KMS-11 (cell line): Measurements from ENCODE around the gene GLYR1.

Experiments
- H2AFZ ChIP-seq: fragments of 200-600 bp; sonication (generic); 2 replicates; pipeline ENCODE4 v1.6.1; 2016; ENCODE audit warnings: antibody characterized with exemption, mixed run types, low read depth
- H3K27ac ChIP-seq: fragments of 200-600 bp; sonication (generic); 2 replicates; pipeline ENCODE4 v1.6.1; 2016; ENCODE audit warnings: mild to moderate bottlenecking, mixed run types
- H3K27me3 ChIP-seq: fragments of 200-600 bp; sonication (generic); 2 replicates; pipeline ENCODE4 v1.6.1; 2017; ENCODE audit warnings: mild to moderate bottlenecking, low read depth, mixed run types, moderate library complexity; ENCODE audit not compliant: insufficient read depth
- H3K36me3 ChIP-seq: fragments of 200-600 bp; sonication (generic); 2 replicates; pipeline ENCODE4 v1.6.1; 2017; ENCODE audit warnings: mild to moderate bottlenecking, mixed run types; ENCODE audit not compliant: insufficient read depth
- H3K4me1 ChIP-seq: fragments of 200-600 bp; sonication (generic); 2 replicates; pipeline ENCODE4 v1.6.1; 2016; ENCODE audit warnings: mild to moderate bottlenecking, low read depth, mixed run types; ENCODE audit not compliant: poor library complexity, severe bottlenecking
- H3K4me2 ChIP-seq: fragments of 200-600 bp; sonication (generic); 2 replicates; pipeline ENCODE4 v1.7.0; 2016; ENCODE audit warnings: mild to moderate bottlenecking, mixed run types
- H3K4me3 ChIP-seq: fragments of 200-600 bp; sonication (generic); IDR thresholded peaks from 2 replicates; pipeline ENCODE4 v1.6.1; 2017; ENCODE audit warnings: low read depth, low read length, mixed read lengths; ENCODE audit not compliant: insufficient read depth
- H3K79me2 ChIP-seq: fragments of 200-600 bp; sonication (generic); 2 replicates; pipeline ENCODE4 v1.6.1; 2016; ENCODE audit warnings: low read depth, mixed run types; ENCODE audit not compliant: insufficient read depth
- H3K9ac ChIP-seq: fragments of 200-600 bp; sonication (generic); 2 replicates; pipeline ENCODE4 v1.6.1; 2016; ENCODE audit warnings: mild to moderate bottlenecking, mixed run types
- H4K20me1 ChIP-seq: fragments of 200-600 bp; sonication (generic); 2 replicates; pipeline ENCODE4 v1.6.1; 2016; ENCODE audit warnings: mild to moderate bottlenecking, mixed run types; ENCODE audit not compliant: insufficient read depth
- CTCF ChIP-seq: fragments of 200-600 bp; sonication (generic); conservative IDR thresholded peaks from 2 replicates; pipeline ENCODE4 v1.6.1; 2017; ENCODE audit warnings: low read depth, mild to moderate bottlenecking, antibody characterized with exemption, low read length, moderate library complexity, mixed read lengths

Gene GLYR1

GRCh38 chr16:4805231-4805630 is 41.9 kb downstream of the GLYR1 start:
- Histone ChIP-seq H3K4me3 (no peak overlapping the region), H2AFZ (no peak overlapping the region), H3K4me1 (peaks cover 13% of the 10 kb centered on the region), H4K20me1 (no peaks in the 10 kb centered on the region), H3K36me3 (peaks cover 8% of the 10 kb centered on the region; the same call in 1 of the 2 replicates), H3K27ac (no peak overlapping the region), H3K4me2 (no peak overlapping the region), H3K9ac (no peak overlapping the region), H3K27me3 (no peaks in the 10 kb centered on the region), H3K79me2 (no peaks in the 10 kb centered on the region)
- TF ChIP-seq CTCF = no peak

DNA sequence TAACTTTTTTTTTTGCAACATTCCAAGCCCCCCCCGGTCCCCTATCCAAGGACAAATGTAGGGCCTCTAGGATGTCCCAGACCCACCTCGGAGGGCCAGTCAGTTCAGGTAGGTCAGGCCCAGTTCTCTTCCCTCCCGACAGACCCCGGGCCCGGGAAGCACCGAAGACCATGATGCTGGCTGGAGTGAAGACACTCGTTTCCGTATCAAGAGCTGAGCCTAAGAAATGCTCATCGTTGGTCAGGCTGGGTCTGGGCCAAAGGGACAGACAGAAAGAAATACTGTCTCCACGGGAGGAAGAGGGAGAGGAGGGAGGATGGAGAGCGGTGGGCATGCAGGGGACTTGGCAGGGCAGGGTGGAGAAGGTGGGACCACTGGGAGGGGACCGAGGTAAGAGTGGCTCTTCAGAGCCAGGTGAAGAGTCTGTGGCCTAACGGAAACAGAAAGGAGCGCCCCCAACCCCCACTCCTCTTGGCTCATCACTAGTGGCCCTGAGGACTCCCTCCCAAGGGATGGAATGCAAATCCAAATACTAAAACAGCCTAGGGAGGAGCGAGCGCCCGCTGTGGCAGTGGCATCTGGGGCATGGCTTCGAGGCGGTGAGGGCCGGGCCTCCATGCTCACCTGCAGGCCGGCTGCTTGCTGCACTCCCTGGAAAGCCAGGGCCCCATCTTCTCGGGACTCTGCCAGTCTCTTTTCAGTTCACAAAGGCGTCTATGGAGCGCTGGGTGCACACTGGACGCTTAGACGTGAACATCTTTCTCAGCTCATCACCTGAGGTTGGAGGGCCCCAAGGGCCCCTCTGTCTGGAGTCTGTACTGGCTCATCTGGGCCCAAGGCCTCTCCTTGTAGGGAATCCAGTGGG is 43.0 kb downstream of the GLYR1 start:
- no peak for TF ChIP-seq CTCF
- peaks cover 8% of the 10 kb centered on the region; the same call in 1 of the 2 replicates for H3K36me3 ChIP-seq
- H3K4me1 ChIP-seq = peaks cover 13% of the 10 kb centered on the region
- H3K9ac ChIP-seq = no peak overlapping the region
- no peaks in the 10 kb centered on the region for H3K27me3 ChIP-seq
- H3K4me3 ChIP-seq = no peak overlapping the region
- H4K20me1 ChIP-seq = no peaks in the 10 kb centered on the region
- no peak overlapping the region for H3K27ac ChIP-seq
- H3K4me2 ChIP-seq = no peak overlapping the region; the same call in 1 of the 2 replicates
- no peaks in the 10 kb centered on the region for H3K79me2 ChIP-seq
- H2AFZ ChIP-seq = no peak overlapping the region

GRCh38 chr16:4803401-4803844 is 43.7 kb downstream of the GLYR1 start:
- H3K79me2 ChIP-seq = no peaks in the 10 kb centered on the region
- H3K4me2 ChIP-seq = peak overlapping the region; percentile 94
- no peak for TF ChIP-seq CTCF
- H3K27ac ChIP-seq = no peak overlapping the region; the same call in 1 of the 2 replicates
- H3K36me3 ChIP-seq = peaks cover 8% of the 10 kb centered on the region; the same call in 1 of the 2 replicates
- H3K27me3 ChIP-seq = no peaks in the 10 kb centered on the region
- H3K9ac ChIP-seq = no peak overlapping the region
- no peaks in the 10 kb centered on the region for H4K20me1 ChIP-seq
- H2AFZ ChIP-seq = no peak overlapping the region
- H3K4me3 ChIP-seq = no peak overlapping the region
- peaks cover 13% of the 10 kb centered on the region for H3K4me1 ChIP-seq

DNA sequence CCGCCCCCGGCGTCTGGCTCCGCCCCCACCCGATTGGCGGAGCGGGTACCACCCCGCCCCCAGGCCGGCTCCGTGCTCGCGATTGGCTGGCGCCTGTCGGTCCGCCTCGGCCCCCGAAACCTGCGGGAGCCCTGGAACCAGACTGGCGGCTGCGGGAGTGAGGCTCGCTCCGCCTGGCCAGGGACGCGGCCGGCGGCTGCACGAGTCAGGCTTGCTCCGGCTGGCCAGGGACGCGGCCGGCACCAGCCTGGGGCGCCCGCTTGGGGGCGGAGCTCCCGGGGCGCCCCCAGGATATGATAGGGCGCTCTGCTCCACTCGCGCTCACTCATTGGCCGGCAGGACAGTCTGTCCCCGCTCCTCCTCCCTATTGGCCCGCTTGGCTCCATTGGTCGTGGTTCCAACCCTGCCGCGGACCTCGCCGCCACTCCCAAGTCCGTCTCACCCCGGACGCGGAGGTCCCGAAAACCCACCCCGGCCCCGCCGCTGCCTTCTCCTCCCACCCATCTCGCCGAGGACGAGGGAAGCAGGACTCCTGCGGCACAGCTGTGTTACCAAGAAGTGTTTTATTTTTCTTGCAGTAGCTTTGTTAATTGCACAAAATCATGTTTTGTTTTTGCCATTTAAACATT is 44.3 kb downstream of the GLYR1 start:
- Histone ChIP-seq H3K4me2 (peak overlapping the region; percentile 94), H3K36me3 (peaks cover 2% of the 10 kb centered on the region; the same call in 1 of the 2 replicates), H3K27me3 (no peaks in the 10 kb centered on the region), H2AFZ (peak overlapping the region; percentile 55), H3K9ac (0 out of 2 replicates have a peak overlapping the region, but pooled peaks have one; percentile 33), H4K20me1 (no peaks in the 10 kb centered on the region), H3K4me3 (no peak overlapping the region), H3K79me2 (no peaks in the 10 kb centered on the region), H3K4me1 (peaks cover 13% of the 10 kb centered on the region), H3K27ac (peak overlapping the region; percentile 31; the same call in 1 of the 2 replicates)
- peak; percentile 30; the same call in 1 of the 2 replicates for TF ChIP-seq CTCF
